B cell (primary cell): ENCODE data around the gene TRHDE. TPM values are rescaled to one million over a fixed set of nuclear protein-coding genes. Genes with fewer than 3 reads are reported as not detected.

ENCODE experiments used
- ATAC-seq: fragments of 200-7000 bp; cut with Tn5 transposase; one replicate; pipeline ENCODE4 v1.10.0; 2021; ENCODE audit warnings: low read depth, mild to moderate bottlenecking, moderate number of reproducible peaks, moderate library complexity
- CTCF ChIA-PET: fragments of 350-600 bp; sonication (Branson Sonifier 250); formaldehyde crosslinking; loops from one replicate; lab custom pipeline; 2021; ENCODE audit warnings: antibody characterized with exemption, inconsistent platforms; lab: Charles Lee
- POLR2A ChIA-PET: fragments of 350-600 bp; sonication (Branson Sonifier 250); formaldehyde crosslinking; loops from one replicate; lab custom pipeline; 2021; ENCODE audit warnings: antibody characterized with exemption; lab: Charles Lee
- DNase-seq: peaks from one replicate; pipeline ENCODE4 v3.0.0; 2013
- H2AFZ ChIP-seq: 2 replicates; pipeline ENCODE4 v1.6.1; 2012; ENCODE audit warnings: mild to moderate bottlenecking, low read depth, low read length; ENCODE audit not compliant: insufficient read depth, poor library complexity, severe bottlenecking
- H3K27ac ChIP-seq, 2 donors: 1 replicate in 1 of 2; 2 replicates in 1 of 2; pipeline ENCODE4 v1.5.1; 2012 to 2013; ENCODE audit warnings: low read length in 2 of 2, mild to moderate bottlenecking in 2 of 2, moderate library complexity in 1 of 2
- H3K27me3 ChIP-seq, 4 experiments: fragments of 200-600 bp in 1 of 4; sonication (generic) in 1 of 4; replicated peaks in 1 of 4; 1 replicate in 2 of 4; 2 replicates in 2 of 4; pipeline versions ENCODE4 v1.6.1 to v1.7.0; 2013 to 2016; ENCODE audit warnings: low read length in 3 of 4, mild to moderate bottlenecking in 2 of 4, mixed read lengths in 1 of 4, moderate library complexity in 1 of 4; ENCODE audit not compliant: insufficient read depth in 4 of 4, control insufficient read depth in 3 of 4; ENCODE audit errors: control extremely low read depth in 1 of 4
- H3K36me3 ChIP-seq, 2 experiments: replicated peaks in 1 of 2; 1 replicate in 1 of 2; 2 replicates in 1 of 2; pipeline versions ENCODE4 v1.6.1 to v1.7.1; 2013; ENCODE audit warnings: low read length in 1 of 2; ENCODE audit not compliant: insufficient read depth in 2 of 2, control insufficient read depth in 1 of 2; ENCODE audit errors: control extremely low read depth in 1 of 2, extremely low read depth in 1 of 2
- H3K4me1 ChIP-seq, 2 donors: fragments of 200-600 bp in 1 of 2; sonication (generic) in 1 of 2; 1 replicate in 1 of 2; 2 replicates in 1 of 2; pipeline versions ENCODE4 v1.5.1 to v1.6.1; 2013 to 2017; ENCODE audit warnings: low read length in 2 of 2; ENCODE audit not compliant: control insufficient read depth in 2 of 2, insufficient read depth in 2 of 2
- H3K4me2 ChIP-seq: replicated peaks from 2 replicates; pipeline ENCODE3; 2012; ENCODE audit warnings: mild to moderate bottlenecking, low read depth, low read length; ENCODE audit not compliant: poor library complexity, severe bottlenecking
- H3K4me3 ChIP-seq, 5 experiments: fragments of 200-600 bp in 1 of 5; sonication (generic) in 1 of 5; 1 replicate in 3 of 5; 2 replicates in 2 of 5; pipeline versions ENCODE4 v1.5.1 to v1.7.0; 2011 to 2016; ENCODE audit warnings: low read length in 4 of 5, mild to moderate bottlenecking in 4 of 5, low read depth in 2 of 5, control low read depth in 1 of 5, moderate library complexity in 1 of 5; ENCODE audit not compliant: insufficient read depth in 1 of 5; ENCODE audit errors: control extremely low read depth in 1 of 5, extremely low read depth in 1 of 5
- H3K79me2 ChIP-seq: fragments of 200-600 bp; sonication (generic); one replicate; pipeline ENCODE4 v1.6.0; 2016; ENCODE audit warnings: low read length; ENCODE audit not compliant: control insufficient read depth, insufficient read depth
- H3K9ac ChIP-seq: fragments of 200-600 bp; sonication (generic); 2 replicates; pipeline ENCODE4 v1.6.1; 2017; ENCODE audit warnings: mild to moderate bottlenecking, low read length, moderate library complexity
- H3K9me3 ChIP-seq, 3 donors: one replicate each; pipeline versions ENCODE4 v1.6.1 to v1.7.1; 2013; ENCODE audit warnings: low read length in 2 of 3; ENCODE audit not compliant: control insufficient read depth in 2 of 3, insufficient read depth in 1 of 3; ENCODE audit errors: control extremely low read depth in 1 of 3
- H4K20me1 ChIP-seq: 2 replicates; pipeline ENCODE4 v1.6.0; 2012; ENCODE audit warnings: mild to moderate bottlenecking, low read length; ENCODE audit not compliant: insufficient read depth, control insufficient read depth, poor library complexity, severe bottlenecking
- H3K27ac Mint-ChIP-seq: one replicate; pipeline ENCODE4 v1.8.0; 2021; ENCODE audit warnings: mixed read lengths
- H3K27me3 Mint-ChIP-seq: one replicate; pipeline ENCODE4 v1.8.0; 2021; ENCODE audit warnings: mixed read lengths
- H3K4me1 Mint-ChIP-seq: one replicate; pipeline ENCODE4 v1.8.0; 2021; ENCODE audit warnings: mixed read lengths
- H3K4me3 Mint-ChIP-seq: one replicate; pipeline ENCODE4 v1.8.0; 2021; ENCODE audit warnings: mixed read lengths
- H3K9me3 Mint-ChIP-seq: one replicate; pipeline ENCODE4 v1.8.0; 2022; ENCODE audit warnings: mixed read lengths; ENCODE audit not compliant: insufficient read depth
- EZH2 ChIP-seq: IDR thresholded peaks from 2 replicates; pipeline ENCODE4 v1.6.1; 2012; ENCODE audit warnings: borderline replicate concordance, low read depth, mild to moderate bottlenecking, moderate library complexity, low read length; ENCODE audit not compliant: insufficient read depth, poor library complexity, severe bottlenecking
- WGBS: methylation state at CpG from one replicate; pipeline ENCODE4 v1.1.5; 2013; ENCODE audit warnings: missing lambda C conversion rate; ENCODE audit not compliant: insufficient coverage; 5-methylcytosine and 5-hydroxymethylcytosine counted together
- intact Hi-C: fragments of 100-400 bp; cut with micrococcal nuclease; formaldehyde crosslinking; loops from one replicate; pipeline ENCODE4 v1.10.0; 2022
- polyA plus RNA-seq: library from polyadenylated mRNA; depleted of rRNA; stranded (reverse); fragments of >200 nt; gene quantifications from 2 replicates; pipeline ENCODE4 v1.2.3, GENCODE V29; 2012
- total RNA-seq, 2 donors: library from RNA; stranded (reverse); fragments of 120-200 nt in 1 of 2; gene quantifications; 1 replicate in 1 of 2; 2 replicates in 1 of 2; pipeline versions ENCODE4 v1.2.3 to v1.2.4, GENCODE V29; 2013 to 2022
- TF ChIP-seq, protein P1 (sequence below): fragments of 200-600 bp; IDR thresholded peaks from one replicate; pipeline ENCODE4 v1.8.0; 2022; ENCODE audit warnings: antibody characterized with exemption, mild to moderate bottlenecking

The TRHDE gene
- total and polyA plus RNA-seq, 2 donors (not counting 1 experiment from before 2014, with no cell fraction given): not detected

DNA sequence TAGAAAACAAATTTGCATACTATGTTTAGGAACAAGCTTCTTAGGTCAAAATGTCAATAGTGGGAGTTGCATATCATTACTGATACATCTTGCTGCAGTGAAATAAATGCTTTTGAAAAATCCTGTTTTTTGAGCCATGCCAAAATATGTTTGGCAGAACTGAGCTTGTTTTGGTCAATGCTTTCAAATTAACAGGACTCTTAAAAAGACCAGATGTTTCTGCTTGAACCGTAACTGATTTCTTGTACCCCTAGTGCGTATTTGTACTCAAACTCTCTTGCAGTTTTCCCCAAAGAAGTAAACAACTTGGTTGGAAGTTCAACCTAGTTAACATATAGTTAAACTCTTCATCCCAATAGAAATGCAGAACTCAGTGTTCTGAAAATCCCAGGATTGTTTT lies 3.4 kb downstream of the TRHDE start:
- CTCF ChIA-PET: no interaction called here
- POLR2A ChIA-PET: no interaction called here
- TF ChIP-seq EZH2: no peak
- TF ChIP-seq, protein P1, sequence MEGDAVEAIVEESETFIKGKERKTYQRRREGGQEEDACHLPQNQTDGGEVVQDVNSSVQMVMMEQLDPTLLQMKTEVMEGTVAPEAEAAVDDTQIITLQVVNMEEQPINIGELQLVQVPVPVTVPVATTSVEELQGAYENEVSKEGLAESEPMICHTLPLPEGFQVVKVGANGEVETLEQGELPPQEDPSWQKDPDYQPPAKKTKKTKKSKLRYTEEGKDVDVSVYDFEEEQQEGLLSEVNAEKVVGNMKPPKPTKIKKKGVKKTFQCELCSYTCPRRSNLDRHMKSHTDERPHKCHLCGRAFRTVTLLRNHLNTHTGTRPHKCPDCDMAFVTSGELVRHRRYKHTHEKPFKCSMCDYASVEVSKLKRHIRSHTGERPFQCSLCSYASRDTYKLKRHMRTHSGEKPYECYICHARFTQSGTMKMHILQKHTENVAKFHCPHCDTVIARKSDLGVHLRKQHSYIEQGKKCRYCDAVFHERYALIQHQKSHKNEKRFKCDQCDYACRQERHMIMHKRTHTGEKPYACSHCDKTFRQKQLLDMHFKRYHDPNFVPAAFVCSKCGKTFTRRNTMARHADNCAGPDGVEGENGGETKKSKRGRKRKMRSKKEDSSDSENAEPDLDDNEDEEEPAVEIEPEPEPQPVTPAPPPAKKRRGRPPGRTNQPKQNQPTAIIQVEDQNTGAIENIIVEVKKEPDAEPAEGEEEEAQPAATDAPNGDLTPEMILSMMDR: no peak
- no peak overlapping the region for H3K27ac Mint-ChIP-seq
- intact Hi-C loops: no loop called here
- Histone ChIP-seq H2AFZ (no peak overlapping the region), H3K9me3 (peaks cover 0 to 22% (median 0%) of the 10 kb centered on the region in 3 donors), H3K79me2 (no peaks in the 10 kb centered on the region), H3K4me3 (no peak overlapping the region), H3K4me1 (peaks cover 2 to 7% of the 10 kb centered on the region in 2 donors), H4K20me1 (no peaks in the 10 kb centered on the region), H3K27ac (no peak overlapping the region), H3K36me3 (no peaks in the 10 kb centered on the region), H3K9ac (no peak overlapping the region), H3K27me3 (peaks cover 0 to 36% (median 13%) of the 10 kb centered on the region in 4 experiments), H3K4me2 (no peak overlapping the region)
- H3K4me1 Mint-ChIP-seq: peaks cover 7% of the 10 kb centered on the region
- DNase-seq (no peak), ATAC-seq (no peak)
- H3K27me3 Mint-ChIP-seq: peaks cover 47% of the 10 kb centered on the region
- no peak overlapping the region for H3K4me3 Mint-ChIP-seq
- no peaks in the 10 kb centered on the region for H3K9me3 Mint-ChIP-seq
- 100% methylated on average over 2 of the region's 2 CpGs for WGBS

DNA sequence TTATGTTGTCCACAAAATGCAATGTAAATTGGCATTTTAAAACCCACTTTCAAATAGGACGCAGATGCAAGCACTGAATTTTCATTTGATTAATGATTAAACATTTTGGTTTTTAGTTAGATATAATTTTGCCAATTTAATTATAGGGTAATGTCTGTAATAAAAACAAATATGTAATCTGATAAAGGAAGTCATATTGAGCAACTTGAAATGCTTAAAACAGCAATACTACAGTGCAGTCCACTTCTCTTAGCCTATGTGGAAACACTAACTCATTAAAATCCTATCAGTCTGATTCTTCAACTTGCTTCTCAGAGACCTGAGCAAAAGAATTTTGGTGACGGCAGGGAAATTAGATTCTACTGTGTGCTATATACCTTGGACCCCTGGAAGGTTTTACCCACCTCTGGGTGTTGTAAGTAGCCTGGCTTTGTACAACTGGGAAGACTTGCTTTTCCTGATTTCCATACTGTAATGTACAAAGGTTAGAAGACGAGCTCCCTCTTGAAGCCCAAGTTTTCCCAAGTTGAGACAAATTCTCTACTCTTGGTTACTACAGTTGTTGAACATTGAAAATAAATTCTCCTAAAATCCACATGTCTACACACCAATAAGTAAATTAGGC lies 4.1 kb downstream of the TRHDE start:
- no peak overlapping the region for H3K9ac ChIP-seq
- H3K4me2 ChIP-seq: no peak overlapping the region

More for the DNA sequence above, 4.1 kb downstream of the TRHDE start:
- Histone ChIP-seq H3K36me3 (no peaks in the 10 kb centered on the region), H3K79me2 (no peaks in the 10 kb centered on the region), H2AFZ (no peak overlapping the region), H3K9me3 (peaks cover 0 to 21% (median 0%) of the 10 kb centered on the region in 3 donors), H3K4me3 (no peak overlapping the region), H4K20me1 (no peaks in the 10 kb centered on the region), H3K27me3 (peaks cover 0 to 28% (median 10%) of the 10 kb centered on the region in 4 experiments), H3K27ac (no peak overlapping the region), H3K4me1 (peaks cover 2 to 7% of the 10 kb centered on the region in 2 donors)
- Mint-ChIP-seq H3K27ac (no peak overlapping the region), H3K4me3 (no peak overlapping the region), H3K9me3 (no peaks in the 10 kb centered on the region), H3K27me3 (peaks cover 40% of the 10 kb centered on the region), H3K4me1 (peaks cover 7% of the 10 kb centered on the region)
- no peak for DNase-seq
- intact Hi-C loops: no loop called here
- POLR2A ChIA-PET: no interaction called here
- TF ChIP-seq EZH2: no peak
- TF ChIP-seq, protein P1: no peak
- WGBS: no CpG with 5 or more reads among the region's 3 CpGs
- ATAC-seq: no peak
- CTCF ChIA-PET: no interaction called here
